ENCODE measurements around the gene AFAP1L2. TPM values are rescaled to one million over a fixed set of nuclear protein-coding genes. Genes with fewer than 3 reads are reported as not detected.

Gene AFAP1L2
- total RNA-seq, 1 donor from 2014 or later, result 5.7 TPM

DNA sequence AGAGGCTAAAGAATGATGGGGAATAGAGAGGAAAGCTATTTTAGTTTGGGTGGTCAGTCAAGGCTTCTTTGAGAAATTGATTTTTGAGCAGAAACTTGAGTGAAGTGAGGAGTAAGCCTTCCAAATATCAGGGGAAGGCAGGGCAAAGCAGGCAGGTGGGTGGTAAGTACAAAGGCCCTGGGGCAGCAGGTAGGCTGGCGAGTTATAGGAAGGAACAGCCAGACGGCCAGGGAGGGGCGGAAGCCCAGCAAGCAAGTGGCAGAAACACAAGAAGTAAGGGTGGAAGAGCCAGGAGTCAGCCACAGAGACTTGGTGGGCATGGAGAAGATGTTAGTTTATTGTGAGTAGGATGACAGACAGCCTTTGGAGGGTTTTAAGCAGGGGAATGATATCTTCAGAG lies 130.4 kb downstream of the AFAP1L2 start:
- DNase-seq (ENCODE audit: extremely low spot score, unreplicated experiment), result no peak
- Mint-ChIP-seq H3K27me3 (ENCODE audit: unreplicated experiment) (peaks cover 7% of the 10 kb centered on the region), H3K9me3 (ENCODE audit: unreplicated experiment) (no peaks in the 10 kb centered on the region), H3K4me1 (ENCODE audit: unreplicated experiment) (peaks cover 15% of the 10 kb centered on the region), H3K4me3 (ENCODE audit: unreplicated experiment) (no peak overlapping the region), H3K27ac (ENCODE audit: unreplicated experiment) (no peak overlapping the region), H3K36me3 (ENCODE audit: unreplicated experiment) (no peaks in the 10 kb centered on the region)
- TF ChIP-seq, protein P1, sequence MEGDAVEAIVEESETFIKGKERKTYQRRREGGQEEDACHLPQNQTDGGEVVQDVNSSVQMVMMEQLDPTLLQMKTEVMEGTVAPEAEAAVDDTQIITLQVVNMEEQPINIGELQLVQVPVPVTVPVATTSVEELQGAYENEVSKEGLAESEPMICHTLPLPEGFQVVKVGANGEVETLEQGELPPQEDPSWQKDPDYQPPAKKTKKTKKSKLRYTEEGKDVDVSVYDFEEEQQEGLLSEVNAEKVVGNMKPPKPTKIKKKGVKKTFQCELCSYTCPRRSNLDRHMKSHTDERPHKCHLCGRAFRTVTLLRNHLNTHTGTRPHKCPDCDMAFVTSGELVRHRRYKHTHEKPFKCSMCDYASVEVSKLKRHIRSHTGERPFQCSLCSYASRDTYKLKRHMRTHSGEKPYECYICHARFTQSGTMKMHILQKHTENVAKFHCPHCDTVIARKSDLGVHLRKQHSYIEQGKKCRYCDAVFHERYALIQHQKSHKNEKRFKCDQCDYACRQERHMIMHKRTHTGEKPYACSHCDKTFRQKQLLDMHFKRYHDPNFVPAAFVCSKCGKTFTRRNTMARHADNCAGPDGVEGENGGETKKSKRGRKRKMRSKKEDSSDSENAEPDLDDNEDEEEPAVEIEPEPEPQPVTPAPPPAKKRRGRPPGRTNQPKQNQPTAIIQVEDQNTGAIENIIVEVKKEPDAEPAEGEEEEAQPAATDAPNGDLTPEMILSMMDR (IDR thresholded peaks at IDR 0.05), result no peak

DNA sequence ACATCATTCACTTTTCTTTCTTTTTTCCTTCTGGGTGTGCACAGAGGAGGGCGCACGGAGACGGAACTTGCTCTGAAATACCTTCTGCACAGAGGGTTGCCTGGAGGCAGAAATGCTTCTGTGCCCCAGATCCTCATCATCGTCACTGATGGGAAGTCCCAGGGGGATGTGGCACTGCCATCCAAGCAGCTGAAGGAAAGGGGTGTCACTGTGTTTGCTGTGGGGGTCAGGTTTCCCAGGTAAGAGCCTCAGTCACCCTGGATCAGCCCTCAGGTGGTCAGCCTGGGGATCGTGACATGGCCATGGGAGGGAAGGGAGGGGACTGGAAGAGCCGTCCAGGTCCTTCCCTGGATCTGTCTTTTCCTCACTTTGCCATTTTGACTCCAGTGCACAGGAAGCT lies 131.6 kb downstream of the AFAP1L2 start:
- H3K27me3 Mint-ChIP-seq (ENCODE audit: unreplicated experiment), result no peaks in the 10 kb centered on the region
- H3K36me3 Mint-ChIP-seq (ENCODE audit: unreplicated experiment), result no peaks in the 10 kb centered on the region
- TF ChIP-seq, protein P1 (IDR thresholded peaks at IDR 0.05), result no peak
- H3K4me3 Mint-ChIP-seq (ENCODE audit: unreplicated experiment), result no peak overlapping the region
- DNase-seq (ENCODE audit: extremely low spot score, unreplicated experiment), result no peak
- H3K4me1 Mint-ChIP-seq (ENCODE audit: unreplicated experiment), result peaks cover 15% of the 10 kb centered on the region
- no peaks in the 10 kb centered on the region for H3K9me3 Mint-ChIP-seq (ENCODE audit: unreplicated experiment)
- H3K27ac Mint-ChIP-seq (ENCODE audit: unreplicated experiment), result no peak overlapping the region

DNA sequence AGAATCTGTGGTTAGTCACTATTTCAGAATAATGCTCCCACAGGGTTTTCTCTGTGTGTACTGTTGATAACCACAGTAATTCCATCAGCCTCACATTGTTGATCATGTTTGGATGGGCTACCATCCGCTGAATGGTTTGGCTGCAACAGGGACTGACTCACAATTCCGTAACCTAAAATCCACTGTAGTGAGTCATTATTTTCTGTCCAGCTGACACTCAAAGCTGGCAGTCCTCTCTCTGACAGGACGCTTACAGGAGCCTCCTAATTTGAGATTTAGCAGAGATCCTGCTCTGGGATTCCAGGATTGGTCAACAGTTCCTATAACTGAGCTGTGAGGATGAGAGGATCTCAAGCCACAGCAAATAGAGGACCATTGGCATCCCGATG lies 132.5 kb downstream of the AFAP1L2 start:
- Mint-ChIP-seq H3K4me1 (ENCODE audit: unreplicated experiment) (peaks cover 15% of the 10 kb centered on the region), H3K9me3 (ENCODE audit: unreplicated experiment) (no peaks in the 10 kb centered on the region), H3K4me3 (ENCODE audit: unreplicated experiment) (no peak overlapping the region), H3K27ac (ENCODE audit: unreplicated experiment) (peak overlapping the region; percentile 28), H3K36me3 (ENCODE audit: unreplicated experiment) (no peaks in the 10 kb centered on the region), H3K27me3 (ENCODE audit: unreplicated experiment) (no peaks in the 10 kb centered on the region)
- TF ChIP-seq, protein P1 (IDR thresholded peaks at IDR 0.05), result no peak
- no peak for DNase-seq (ENCODE audit: extremely low spot score, unreplicated experiment)

DNA sequence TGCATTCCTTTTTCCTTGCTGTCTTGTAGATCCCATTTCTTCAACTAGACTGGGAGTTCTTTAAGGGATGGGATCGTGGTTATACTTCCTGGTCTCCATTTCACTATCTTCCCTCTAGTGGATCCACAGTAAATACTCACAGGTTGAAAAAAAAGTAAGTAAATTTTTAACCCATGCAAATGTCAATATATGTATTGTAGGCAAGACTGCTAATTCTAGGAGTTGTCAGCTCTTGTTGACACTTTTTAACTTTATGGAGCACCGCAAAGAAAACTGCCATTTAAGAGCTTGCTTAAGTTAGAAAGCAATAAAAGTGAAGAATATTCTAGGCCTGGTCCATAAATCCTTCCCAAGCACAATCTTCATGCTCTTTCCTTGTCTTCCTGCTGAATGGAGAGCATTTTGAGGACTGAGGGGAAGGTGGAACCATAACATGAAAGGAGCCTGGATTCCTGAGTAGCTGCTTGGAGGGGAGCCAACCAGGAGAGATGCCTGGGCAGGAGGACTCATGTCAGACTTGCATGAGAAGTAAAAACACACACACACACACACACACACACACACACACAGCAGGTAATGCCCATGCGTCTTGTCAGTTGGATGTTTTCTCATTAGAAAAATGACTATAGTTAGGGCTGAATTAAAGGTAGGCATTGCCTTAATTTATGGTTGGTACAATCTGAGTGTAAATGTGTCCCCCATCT lies 133.1 kb downstream of the AFAP1L2 start:
- H3K4me1 Mint-ChIP-seq (ENCODE audit: unreplicated experiment), result peaks cover 15% of the 10 kb centered on the region
- TF ChIP-seq, protein P1 (IDR thresholded peaks at IDR 0.05), result no peak
- DNase-seq (ENCODE audit: extremely low spot score, unreplicated experiment), result no peak
- no peak overlapping the region for H3K4me3 Mint-ChIP-seq (ENCODE audit: unreplicated experiment)
- no peaks in the 10 kb centered on the region for H3K27me3 Mint-ChIP-seq (ENCODE audit: unreplicated experiment)
- peak overlapping the region; percentile 25 for H3K27ac Mint-ChIP-seq (ENCODE audit: unreplicated experiment)
- H3K9me3 Mint-ChIP-seq (ENCODE audit: unreplicated experiment), result no peaks in the 10 kb centered on the region
- no peaks in the 10 kb centered on the region for H3K36me3 Mint-ChIP-seq (ENCODE audit: unreplicated experiment)

DNA sequence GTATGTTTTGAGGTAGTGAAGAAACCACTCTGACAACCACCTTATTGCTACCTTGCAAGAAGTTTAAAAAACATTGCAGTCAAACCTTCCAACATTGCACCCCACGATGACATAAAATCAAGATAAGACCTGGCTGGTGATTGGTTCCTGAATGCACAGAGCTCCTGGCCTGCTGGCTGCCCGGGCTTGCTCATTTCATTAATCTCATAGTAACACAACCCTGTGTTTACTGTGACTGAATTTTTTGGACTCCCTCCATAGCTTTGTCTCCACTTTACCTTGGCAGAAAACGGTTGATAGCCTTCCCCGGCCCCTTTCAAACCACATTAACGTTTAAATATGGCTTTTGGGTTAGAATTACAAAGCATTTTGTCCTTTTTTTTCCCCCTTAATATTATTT lies 137.8 kb downstream of the AFAP1L2 start:
- Mint-ChIP-seq H3K4me1 (ENCODE audit: unreplicated experiment) (peaks cover 7% of the 10 kb centered on the region), H3K9me3 (ENCODE audit: unreplicated experiment) (no peaks in the 10 kb centered on the region), H3K36me3 (ENCODE audit: unreplicated experiment) (no peaks in the 10 kb centered on the region), H3K27me3 (ENCODE audit: unreplicated experiment) (no peaks in the 10 kb centered on the region), H3K4me3 (ENCODE audit: unreplicated experiment) (no peak overlapping the region), H3K27ac (ENCODE audit: unreplicated experiment) (no peak overlapping the region)
- DNase-seq (ENCODE audit: extremely low spot score, unreplicated experiment), result no peak
- TF ChIP-seq, protein P1 (IDR thresholded peaks at IDR 0.05), result no peak

Measured in osteocyte (in vitro differentiated cells).